NCI-H2107 (cell line): Measurements from ENCODE around the gene APBB2.
"Not testable (repeated sequence)": the region's sequence is repeated elsewhere in the genome, so short reads cannot be mapped to it uniquely, and the experiment has no call there.

Experiments used
- DNase-seq: peaks from one replicate; lab custom pipeline; 2025; lab: John Stamatoyannopoulos, UW

Gene APBB2

DNA sequence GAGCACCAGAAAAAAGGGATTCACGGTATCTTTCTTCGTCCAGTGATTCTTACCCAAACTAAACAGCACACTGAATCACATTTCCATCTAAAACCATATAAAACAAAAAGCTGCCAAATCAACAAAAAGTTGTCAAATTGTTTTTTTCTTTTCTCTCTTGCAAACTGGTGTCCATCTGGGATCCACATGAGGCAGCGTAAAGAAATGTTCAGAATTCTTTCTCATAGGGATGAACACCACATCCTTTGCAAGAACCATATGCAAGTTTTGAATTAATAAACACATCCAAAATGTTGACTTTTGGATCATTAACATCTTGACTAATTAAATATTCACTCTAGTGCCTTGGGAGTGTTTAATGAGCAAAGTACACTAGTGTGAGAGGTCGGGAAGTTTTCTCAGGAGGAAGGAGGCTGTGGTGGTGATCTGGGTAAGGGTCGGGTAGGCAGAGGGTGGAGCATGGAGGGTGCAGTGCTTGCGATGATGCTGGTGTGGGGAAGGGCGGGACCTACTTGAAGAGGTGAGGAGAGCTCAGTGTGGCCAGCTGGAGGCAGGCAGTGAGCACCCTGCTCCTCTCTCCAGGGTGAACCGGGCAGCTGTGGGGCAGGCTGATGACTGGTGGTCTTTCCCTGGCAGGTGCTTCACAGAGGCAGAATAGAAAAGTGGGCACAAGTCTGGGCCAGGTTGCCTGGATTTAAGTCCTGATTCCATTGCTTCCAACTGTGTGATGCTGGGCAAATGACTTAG, 391.7 kb downstream of the APBB2 start:
- DNase-seq, result no peak

DNA sequence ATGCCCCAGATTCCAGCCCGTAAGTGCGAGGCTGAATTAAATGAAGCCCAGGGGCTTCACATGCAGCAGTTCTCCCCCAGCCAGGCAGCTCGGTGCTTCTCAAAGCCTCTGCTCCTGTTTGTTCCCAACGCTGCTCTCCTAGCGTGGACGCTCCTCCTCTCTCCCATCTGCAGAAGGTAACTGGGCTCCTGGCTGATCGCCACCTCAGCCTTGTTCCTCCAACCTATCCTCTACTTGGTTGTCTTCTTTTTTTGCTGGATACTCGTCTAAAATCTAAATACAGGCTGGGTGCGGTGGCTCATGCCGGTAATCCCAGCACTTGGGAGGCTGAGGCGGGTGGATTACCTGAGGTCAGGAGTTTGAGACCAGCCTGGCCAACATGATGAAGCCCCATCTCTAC, 394.2 kb downstream of the APBB2 start:
- no peak for DNase-seq

DNA sequence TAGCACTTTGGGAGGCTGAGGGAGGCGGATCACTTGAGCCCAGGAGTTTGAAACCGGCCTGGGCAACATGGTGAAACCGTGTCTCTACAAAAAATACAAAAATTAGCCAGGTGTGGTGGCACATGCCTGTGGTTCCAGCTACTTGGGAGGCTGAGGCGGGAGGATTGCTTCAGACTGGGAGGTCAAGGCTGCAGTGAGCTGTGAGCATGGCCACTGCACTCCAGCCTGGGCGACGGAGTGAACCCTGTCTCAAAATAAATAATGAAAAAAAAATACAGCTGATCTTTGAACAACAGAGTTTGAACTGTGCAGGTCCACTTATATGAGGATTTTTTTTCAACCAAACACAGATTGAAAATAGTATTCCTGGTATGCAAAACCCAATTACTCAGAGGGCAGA, 397.2 kb downstream of the APBB2 start:
- DNase-seq, result not testable (repeated sequence)

DNA sequence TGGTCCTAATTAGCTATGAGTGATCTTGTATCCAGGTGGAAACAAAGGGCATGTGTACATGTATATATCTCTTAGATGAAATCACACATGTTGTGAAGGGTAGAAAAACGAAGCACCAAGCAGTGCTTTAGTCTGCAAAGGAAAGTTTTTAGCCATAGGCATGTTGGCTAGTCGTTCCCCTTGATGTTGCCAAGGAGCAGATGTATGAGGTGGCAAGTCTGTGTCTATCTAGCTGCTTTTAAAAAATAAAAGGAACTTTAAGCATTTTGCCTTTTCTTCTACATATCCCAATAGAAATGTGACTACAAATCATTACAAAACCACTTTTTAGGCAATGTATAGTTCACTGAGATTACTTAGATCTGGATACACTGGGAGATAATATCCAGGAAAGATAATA, 401.5 kb downstream of the APBB2 start:
- DNase-seq, result no peak

DNA sequence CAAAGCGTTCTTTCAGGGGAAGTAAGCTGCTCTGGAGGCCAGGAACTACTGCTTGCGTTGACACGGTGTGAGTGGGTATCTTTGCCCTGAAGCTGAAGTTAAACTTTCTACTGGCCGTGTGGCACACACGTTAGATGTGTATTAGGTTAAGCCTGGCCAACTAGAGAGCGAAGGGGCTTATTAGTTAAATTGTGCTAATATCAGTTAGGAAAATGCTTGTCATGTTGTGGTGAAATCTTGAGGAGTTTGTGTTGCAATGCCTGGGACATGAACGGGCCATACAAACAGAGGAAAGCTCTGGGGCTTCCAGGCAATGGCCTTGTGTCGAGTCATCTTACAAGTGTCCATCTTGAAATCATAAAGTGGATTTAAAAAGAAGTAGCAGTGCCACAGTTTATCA, 402.0 kb downstream of the APBB2 start:
- DNase-seq, result no peak

DNA sequence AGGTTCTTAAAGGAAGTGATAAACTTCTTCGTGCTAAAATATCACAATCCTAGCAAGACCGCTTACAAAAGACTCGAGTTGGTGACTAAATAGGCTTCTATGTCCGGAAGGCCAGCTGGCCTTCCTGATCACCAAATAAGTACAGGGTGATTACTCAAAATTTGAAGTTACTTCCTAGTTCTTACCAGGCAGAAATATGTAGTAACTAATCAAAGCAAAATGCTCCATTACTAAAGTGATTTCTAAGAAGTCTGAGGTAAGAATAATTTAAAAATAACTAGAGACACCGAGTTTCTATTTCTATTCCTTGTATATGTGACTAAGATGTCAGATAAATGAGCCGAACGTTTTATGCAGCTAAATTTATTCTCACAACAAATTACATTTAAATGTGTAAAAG, 402.4 kb downstream of the APBB2 start:
- no peak for DNase-seq

DNA sequence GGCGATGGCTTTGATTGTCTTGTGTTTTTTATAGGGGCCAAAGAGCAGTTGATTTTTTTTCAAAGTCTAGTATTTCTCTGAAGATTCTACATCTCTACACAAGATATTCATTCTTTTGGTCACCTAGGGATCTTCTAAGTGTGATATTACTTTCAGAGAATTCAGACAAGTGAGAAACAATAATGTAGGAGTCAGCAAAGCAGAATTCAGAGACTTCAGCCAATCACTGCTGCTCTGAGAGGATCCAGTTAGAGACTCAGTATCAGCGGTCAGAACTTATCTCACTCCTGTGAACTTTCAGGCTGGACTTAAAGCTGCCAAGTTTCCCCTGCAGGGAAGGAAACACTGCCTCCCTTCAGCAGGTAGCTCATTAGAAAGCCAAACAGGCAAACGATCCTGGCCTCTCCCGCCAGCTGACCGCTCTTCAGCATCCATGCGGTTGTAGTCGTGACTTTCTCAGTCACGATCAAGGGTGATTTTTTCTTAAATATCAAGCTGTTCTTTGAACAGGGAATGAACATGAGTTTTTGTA, 405.4 kb downstream of the APBB2 start:
- no peak for DNase-seq

DNA sequence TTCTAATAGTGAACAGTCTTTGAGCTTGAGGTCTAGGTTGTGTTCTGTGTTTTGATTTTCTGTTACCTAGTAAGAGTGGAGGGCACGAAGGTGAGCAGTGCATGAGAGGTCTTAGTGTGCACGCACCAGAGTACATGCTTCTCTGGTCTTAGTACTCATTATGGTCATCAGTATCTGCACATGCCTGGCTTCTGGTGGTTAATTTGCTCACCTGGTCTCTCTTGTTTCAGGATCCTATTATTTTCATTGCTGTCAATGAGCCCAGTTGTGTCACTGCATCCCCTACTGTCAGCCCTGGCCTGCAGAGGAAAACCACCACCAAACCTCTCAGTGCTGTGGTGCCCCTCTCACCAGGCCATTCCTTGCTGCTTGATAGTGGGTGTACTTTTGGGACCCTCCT, 409.7 kb downstream of the APBB2 start:
- no peak for DNase-seq

DNA sequence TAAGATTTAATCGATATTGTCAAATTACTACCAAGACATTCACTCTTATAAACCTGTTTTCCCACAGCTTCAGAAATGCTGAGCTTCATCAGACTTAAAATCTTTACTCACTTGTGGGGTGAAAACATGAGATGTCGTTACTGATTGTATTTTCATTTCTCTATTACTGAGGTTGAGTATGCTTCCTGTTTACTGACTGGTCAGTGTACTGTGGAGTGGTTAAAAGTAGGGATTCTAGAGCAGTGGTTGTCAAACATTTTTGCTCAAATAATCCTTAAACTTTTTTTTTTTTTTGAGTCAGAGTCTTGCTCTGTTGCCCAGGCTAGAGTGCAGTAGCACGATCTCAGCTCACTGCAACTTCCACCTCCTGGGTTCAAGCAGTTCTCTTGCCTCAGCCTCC, 414.3 kb downstream of the APBB2 start:
- no peak for DNase-seq

DNA sequence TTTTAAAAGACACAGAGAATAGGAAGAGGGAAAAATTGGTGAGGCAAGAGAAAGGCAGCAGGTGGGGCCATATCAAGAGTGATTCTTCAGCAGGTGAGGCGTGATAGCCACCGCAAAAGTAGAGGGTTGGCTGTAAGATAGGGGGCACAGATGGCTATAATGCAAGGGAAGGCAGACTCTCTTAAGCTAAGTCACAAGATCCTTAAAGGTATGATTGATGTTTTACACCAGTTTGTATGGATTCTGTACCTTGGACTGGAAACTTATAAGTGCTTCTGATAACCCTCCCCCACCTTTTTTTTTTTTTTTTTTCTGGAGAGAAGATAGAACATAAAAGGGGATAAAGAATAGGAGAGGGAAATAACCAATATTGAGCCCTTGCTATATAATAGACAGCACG, 424.6 kb downstream of the APBB2 start:
- no peak for DNase-seq

DNA sequence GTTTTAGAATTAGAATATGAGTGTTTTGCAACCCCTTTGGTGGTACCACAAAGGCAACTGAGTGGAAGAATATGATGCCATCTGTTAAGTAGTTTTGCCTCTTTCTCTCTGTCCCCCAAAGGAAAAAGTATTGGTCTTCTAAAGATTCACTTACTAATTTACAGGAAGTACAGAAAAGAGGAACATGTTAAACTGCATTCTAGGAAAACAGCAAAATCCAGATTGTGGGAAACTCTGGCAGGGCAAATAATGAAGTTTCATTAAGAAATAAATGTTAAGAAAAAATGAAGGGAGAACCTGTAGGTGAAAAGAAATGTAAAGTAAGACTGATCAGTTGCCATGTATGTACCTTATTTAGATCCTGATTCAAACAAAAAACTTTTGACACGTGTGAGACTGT, 425.3 kb downstream of the APBB2 start:
- no peak for DNase-seq

DNA sequence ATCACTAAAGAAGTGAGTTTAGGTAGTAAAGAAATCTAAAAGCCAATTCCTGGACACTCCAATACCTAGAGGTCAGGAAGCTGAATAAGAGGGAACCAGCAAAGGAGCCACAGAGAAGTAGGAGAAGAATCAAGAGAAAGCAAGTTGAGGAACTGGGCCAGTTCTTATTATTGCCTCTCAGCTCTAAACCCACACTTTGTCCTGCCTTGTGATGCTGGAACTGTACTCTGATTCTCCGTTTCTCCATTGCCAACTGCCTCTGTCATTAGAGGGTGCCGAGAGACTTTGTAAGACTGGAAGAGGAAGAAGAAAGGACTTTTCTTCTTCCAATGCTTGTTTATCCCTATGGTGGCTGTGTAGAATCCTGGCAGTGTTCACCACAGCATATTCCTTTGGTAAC, 426.0 kb downstream of the APBB2 start:
- no peak for DNase-seq

DNA sequence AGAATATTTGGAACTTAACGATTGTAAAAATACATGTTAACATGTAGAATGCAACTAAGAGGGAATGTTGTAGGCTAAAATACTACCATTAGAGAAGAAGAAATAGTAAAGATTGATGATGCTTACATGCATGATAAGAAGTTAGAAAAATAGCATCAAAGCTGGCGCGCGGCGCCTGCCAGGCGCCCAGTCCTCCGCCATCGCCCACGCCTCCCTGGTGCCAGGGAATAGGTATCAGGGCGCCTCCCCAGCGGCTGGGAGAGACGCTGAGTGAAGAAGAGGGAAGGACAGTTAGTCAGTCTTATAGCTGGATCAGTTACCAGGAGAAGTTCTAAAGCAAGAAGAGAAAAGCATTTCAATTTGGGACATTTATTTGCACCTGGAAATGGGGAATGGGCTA, 428.6 kb downstream of the APBB2 start:
- DNase-seq, result no peak

DNA sequence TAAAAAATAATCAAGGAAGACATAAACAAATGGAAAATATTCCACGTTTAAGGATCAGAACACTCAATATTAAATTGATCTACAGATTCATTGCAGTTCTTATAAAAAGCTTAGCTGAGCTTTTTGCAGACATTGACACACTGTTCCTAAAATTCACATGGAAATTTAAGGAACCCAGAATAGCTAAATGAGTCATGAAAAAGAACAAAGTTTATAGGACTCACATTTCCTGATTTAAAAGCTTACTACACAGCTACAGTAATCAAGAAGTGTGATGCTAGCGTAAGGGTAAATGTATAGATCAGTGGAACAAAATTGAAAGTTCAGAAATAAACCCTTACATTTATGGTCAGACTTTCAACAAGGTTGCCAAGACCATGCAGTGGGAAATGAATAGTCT, 431.5 kb downstream of the APBB2 start:
- no peak for DNase-seq

DNA sequence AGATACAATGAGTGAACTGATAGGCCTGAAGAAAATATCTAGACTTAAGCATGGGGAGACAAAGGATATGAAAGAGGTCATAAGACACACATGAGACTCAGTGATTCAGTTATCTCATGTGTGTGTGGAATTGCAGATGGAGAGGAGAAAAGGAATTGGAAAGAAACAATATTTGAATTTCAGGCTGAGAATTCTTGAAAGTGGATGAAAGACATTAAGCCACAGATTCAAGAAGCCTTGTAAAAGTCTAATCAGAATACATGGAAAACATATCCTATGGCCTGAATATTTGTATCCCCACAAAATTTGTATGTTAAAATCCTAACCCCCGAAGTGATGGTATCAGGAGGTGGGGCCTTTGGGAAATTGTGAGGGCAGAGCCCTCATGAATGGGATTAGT, 436.3 kb downstream of the APBB2 start:
- no peak for DNase-seq

DNA sequence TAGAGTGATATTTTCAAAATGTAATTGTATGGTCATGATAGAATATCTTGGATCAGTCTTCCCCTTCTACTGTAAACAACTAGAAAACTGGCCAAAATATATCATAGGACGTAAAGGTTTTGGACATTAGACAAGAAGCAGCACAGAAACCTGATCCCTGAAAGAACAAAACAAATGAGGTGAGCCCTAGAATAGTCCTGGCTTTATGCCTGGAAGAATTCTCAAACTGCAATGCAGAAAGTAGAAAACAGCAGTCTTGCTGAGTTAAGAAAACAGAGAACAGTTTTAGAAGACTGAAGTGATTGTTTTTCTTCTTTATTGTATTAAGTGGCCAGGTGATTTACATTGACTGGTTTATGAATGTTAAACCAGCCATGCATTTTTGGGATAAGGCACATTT, 445.1 kb downstream of the APBB2 start:
- no peak for DNase-seq

DNA sequence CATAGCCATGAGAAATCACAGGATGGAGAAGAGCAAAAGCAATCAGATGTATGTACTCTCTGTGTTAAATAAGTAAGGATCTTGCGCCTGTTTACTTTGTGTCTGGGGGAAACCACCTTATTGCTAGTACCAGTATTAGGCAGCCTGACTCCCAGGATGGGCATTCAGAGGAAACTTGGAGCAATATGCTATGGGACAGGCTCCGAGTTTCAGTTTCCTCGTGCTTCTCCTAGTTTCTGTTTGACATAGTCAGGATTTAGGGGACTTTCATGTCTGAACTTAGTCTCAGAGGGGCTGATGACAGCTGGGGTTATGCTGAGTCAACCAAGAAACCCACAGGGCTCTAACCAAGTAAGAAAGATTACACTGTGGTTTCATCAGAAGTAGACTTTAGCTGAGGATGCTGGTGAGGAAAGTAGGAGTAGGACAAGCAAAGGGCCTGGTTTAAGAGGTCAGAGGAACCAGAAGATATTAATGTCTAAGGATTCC, 451.1 kb downstream of the APBB2 start:
- DNase-seq, result no peak
